A549 treated with CpdA at 1 μM for 4 hours (cell line): ENCODE results near the gene SLC11A1. TPM values are rescaled to one million over a fixed set of nuclear protein-coding genes. Genes with fewer than 3 reads are reported as not detected.

Experiments used
- total RNA-seq: library from RNA; stranded (reverse); fragments of 200-300 nt; extraction: Qiagen RNA extraction; gene quantifications from 5 replicates; pipeline ENCODE4 v1.2.3, GENCODE V29; 2022; ENCODE audit warnings: low read depth

Gene SLC11A1
- total RNA-seq: 0.24 to 0.63 TPM (median 0.35 TPM) in 5 replicates

GRCh38 chr2:218381916-218382366, at the start of gene SLC11A1:
SLC11A1 (plus strand) TSS chr2:218382273; CDS start chr2:218382369, 96 bp downstream.

GRCh38 chr2:218399391-218400166, 17.5 kb downstream of the SLC11A1 start, which contains the start of gene CTDSP1:
CTDSP1 (plus strand) TSS chr2:218399868; CDS start chr2:218400091, 223 bp downstream.

GRCh38 chr2:218418717-218419458, 36.8 kb downstream of the SLC11A1 start, which contains the start of gene VIL1:
VIL1 (plus strand) TSS chr2:218419123; CDS start chr2:218423779, 4,656 bp downstream.

Other genes with a start within 250 kb of the SLC11A1 start
- gene CXCR1, start 215.3 kb upstream of the SLC11A1 start, total RNA-seq: not detected in 5 replicates
- gene ARPC2, start 165.1 kb upstream of the SLC11A1 start, total RNA-seq: 277 to 304 TPM (median 293 TPM) in 5 replicates
- 0.07 to 0.17 TPM (median 0.15 TPM) in 5 replicates for gene GPBAR1, start 121.3 kb upstream of the SLC11A1 start, total RNA-seq
- 122 to 183 TPM (median 123 TPM) in 5 replicates for gene AAMP, start 112.1 kb upstream of the SLC11A1 start, total RNA-seq
- gene PNKD, start 111.8 kb upstream of the SLC11A1 start, total RNA-seq: 56.2 to 69.7 TPM (median 65.2 TPM) in 5 replicates
- gene TMBIM1, start 89.8 kb upstream of the SLC11A1 start, total RNA-seq: 109 to 131 TPM (median 123 TPM) in 5 replicates
- gene CATIP, start 25.4 kb upstream of the SLC11A1 start, total RNA-seq: 0.09 TPM in 2 of 5 replicates, not detected in the others
- gene CTDSP1, start 17.6 kb downstream of the SLC11A1 start, total RNA-seq: 58.9 to 77.3 TPM (median 73.4 TPM) in 5 replicates
- gene VIL1, start 36.9 kb downstream of the SLC11A1 start, total RNA-seq: 0.10 to 0.95 TPM (median 0.36 TPM) in 5 replicates
- gene USP37, start 186.1 kb downstream of the SLC11A1 start, total RNA-seq: 4.3 to 6.3 TPM (median 5.0 TPM) in 5 replicates
- gene CNOT9, start 186.6 kb downstream of the SLC11A1 start, total RNA-seq: 44.7 to 49.4 TPM (median 45.1 TPM) in 5 replicates
- 0.29 to 0.60 TPM (median 0.35 TPM) in 5 replicates for gene PLCD4, start 225.6 kb downstream of the SLC11A1 start, total RNA-seq